Stimulated activated CD8-positive, alpha-beta memory T cell treated with anti-CD3 and anti-CD28 coated beads, Interleukin-2, amount 100 ng/mL, for 48 hours (primary cell): ENCODE results near the gene TEX11.
"Not testable (repeated sequence)": the region's sequence is repeated elsewhere in the genome, so short reads cannot be mapped to it uniquely, and the experiment has no call there.

Source experiments
- DNase-seq, 2 donors: peaks; one replicate each; pipeline ENCODE4 v3.0.0-alpha.2; 2020; ENCODE audit warnings: low read depth in 2 of 2

TEX11 gene

DNA sequence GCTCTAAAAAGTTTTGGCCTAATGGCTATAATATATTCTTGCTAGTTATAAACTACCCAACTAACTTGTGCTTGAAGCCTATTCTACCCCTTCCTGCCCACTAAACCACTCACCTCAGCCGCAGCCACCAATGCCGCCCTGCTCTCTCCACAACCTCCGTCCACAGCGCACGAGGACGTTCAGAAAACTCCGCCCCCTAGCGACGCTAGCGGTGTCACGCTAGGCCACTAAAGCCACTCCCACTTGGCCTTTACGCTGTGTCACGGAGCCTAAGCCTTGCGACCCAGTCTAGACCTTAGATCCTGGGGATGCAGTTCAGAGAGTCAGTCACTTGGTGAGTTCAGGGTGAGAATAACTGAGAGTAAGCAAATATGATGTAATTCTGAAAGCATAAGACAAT lies at the start of gene TEX11:
Gene TEX11 (minus strand): TSS at position 171 of the 400 bp plus-strand sequence. CDS start 922 bp downstream, outside the sequence.
- DNase-seq = no peak

- no peak for DNase-seq
Observed at GRCh38 chrX:70954871-70955270, 46.4 kb upstream of the TEX11 start.

GRCh38 chrX:70924294-70924911 lies 15.9 kb upstream of the TEX11 start:
- no peak for DNase-seq

GRCh38 chrX:70922774-70923473 lies 14.4 kb upstream of the TEX11 start:
- no peak for DNase-seq

DNA sequence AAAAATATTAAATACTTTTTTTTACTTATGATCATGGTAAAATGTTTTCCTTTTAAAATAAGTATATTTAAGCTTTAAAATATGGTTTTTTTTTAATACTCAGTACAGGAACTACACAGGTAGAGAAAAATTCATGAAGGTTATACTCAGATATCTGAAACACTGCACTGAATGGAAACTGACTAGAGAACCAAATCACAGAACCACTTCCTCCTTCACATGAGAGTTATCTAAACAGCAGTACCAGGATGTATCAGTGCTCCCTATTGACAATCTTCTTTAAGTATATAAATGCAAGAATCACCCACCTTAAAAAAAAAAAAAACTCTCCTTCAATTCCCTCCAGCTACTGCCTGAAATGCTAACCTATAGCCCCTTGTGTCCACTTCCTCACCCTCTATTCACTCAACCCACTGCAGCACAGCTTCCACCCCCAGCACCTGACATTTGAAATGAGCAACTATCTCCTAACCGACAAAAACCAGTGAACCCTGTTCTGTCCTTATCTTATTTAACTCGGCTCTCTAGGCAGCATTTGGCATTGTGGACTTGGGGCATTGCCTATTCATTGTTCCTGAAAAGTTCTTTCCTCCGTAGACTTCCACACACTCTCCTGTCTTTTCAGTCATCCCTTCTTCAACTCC lies 13.3 kb upstream of the TEX11 start:
- no peak for DNase-seq

DNA sequence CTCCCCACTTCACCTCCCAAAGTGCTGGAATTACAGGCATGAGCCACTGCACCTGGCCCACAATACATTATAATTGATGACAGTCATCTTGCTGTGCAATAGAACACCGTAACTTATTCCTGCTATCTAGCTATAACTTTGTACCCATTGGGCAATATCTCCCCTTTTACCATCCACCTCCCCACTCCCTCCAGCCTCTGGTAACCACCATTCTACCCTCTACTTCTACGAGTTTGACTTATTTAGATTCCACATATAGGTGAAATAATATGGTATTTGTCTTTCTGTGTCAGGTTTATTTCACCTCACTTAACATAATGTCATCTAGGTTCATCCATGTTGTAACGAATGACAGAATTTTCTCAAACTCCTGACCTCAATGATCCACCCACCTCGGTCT lies 8.2 kb upstream of the TEX11 start:
- DNase-seq = no peak

- DNase-seq = no peak
Observed at GRCh38 chrX:70907900-70908299, 611 bp downstream of the TEX11 start.

DNA sequence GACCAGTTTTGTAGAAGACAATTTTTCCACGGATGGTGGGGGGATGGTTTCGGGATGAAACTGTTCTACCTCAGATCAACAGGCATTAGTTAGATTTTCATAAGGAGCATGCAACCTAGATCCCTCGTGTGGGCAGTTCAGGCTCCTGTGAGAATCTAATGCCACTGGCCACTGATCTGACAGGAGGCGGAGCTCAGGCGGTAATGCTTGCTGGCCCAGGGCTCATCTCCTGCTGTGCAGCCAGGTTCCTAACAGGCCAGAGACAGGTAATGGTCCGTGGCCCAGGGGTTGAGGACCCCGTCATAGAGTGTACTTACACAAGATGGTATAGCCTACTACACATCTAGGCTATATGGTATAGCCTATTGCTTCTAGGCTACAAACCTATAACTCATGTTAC lies 7.0 kb downstream of the TEX11 start:
- DNase-seq = no peak

DNA sequence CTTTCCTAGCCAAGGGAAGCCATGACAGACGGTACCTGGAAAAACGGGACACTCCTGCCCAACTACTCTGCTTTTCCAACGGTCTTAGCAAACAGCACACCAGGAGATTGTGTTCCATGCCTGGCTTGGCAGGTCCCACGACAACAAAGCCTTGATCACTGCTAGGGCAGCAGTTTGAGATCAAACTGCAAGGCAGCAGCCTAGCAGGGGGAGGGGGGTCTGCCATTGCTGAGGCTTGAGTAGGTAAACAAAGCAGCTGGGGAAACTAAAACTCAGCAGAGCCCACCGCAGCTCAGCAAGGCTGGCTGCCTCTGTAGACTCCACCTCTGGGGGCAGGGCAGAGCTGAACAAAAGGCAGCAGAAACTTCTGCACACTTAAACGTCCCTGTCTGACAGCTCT lies 18.1 kb downstream of the TEX11 start:
- not testable (repeated sequence) for DNase-seq

GRCh38 chrX:70878902-70879301 lies 29.6 kb downstream of the TEX11 start:
- DNase-seq = no peak

DNA sequence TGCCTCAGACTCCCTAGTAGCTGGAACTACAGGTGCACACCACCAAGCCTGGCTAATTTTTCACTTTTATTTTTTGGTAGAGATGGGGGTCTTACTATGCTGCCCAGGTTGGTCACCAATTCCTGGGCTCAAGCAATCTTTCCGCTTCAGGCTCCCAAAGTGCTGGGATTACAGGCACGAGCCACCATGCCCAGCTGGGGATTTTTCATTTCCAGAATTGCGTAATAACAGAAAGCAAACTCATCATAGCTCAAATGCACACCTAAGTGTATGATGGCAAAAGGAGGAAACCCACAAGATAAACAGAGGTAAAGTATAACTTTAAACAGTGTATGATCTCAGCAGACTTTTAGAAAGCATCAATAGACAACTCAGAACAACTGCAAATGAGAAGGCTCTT lies 56.2 kb downstream of the TEX11 start:
- DNase-seq = no peak

GRCh38 chrX:70844081-70844480 lies 64.4 kb downstream of the TEX11 start:
- DNase-seq = not testable (repeated sequence)

DNA sequence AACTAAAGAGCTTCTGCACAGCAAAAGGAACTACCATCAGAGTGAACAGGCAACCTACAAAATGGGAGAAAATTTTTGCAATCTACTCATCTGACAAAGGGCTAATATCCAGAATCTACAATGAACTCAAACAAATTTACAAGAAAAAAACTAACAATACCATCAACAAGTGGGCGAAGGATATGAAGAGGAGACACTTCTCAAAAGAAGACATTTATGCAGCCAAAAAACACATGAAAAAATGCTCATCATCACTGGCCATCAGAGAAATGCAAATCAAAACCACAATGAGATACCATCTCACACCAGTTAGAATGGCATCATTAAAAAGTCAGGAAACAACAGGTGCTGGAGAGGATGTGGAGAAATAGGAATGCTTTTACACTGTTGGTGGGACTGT lies 64.9 kb downstream of the TEX11 start:
- DNase-seq = not testable (repeated sequence)

DNA sequence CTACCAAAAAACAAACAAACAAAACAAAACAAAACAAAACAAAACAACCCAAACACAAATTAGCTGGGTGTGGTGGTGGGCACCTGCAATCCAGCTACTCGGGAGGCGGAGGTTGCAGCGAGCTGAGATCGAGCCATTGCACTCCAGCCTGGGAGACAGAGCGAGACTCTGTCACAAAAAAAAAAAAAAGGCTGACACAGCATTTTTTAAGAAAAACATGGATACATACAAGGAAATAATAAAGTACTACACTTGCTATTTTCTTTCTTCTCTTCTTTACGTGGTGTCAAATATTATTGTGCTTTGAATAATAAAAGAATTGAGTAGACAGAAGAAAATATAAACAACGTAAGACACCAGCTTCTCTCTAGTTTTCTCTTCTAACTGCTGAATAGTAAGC lies 73.9 kb downstream of the TEX11 start:
- no peak for DNase-seq

GRCh38 chrX:70826715-70827114 lies 81.8 kb downstream of the TEX11 start:
- DNase-seq = no peak

- no peak for DNase-seq
Observed at GRCh38 chrX:70825366-70825765, 83.1 kb downstream of the TEX11 start.

DNA sequence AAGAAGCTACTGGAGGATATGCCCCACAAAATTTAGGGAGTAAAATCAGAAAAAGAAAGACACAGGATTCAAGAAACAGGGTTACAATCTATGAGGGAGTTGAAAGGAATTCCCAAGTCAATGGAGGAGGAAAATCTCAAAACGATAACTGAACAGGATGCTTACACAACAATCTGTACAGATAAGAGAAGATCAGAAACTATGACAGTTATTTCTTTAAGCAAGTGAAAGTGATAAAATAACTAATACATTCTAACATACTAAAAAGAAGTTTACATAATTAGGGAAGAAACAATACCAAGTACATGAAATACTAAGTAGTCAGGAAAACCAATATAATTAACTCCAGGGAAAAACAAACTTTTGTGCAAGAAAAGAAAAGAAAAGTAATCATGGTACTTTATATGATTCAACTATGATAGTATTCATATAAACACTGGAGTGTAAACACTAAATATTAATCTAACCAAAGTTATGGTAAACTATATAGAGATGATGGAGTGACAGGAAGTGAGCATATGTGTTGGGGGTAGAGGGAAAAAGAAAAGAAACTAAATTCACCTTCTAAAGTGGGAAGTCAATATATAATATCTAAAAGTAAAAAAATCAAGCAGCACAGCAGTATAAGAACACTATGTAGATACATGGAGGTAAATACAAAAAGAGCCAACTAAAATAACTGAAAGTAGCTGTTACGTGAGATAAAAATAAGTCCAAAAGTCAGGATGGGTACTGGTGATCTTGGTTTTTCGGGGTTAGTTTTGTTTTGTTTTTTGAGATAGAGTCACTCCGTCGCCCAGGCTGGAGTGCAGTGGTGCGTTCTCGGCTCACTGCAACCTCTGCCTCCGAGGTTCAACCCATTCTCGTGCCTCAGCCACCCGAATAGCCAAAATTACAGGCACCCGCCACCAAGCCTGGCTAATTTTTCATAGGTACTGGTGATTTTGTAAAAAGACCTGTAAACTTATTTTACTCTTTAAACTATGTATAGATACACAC lies 99.3 kb downstream of the TEX11 start:
- DNase-seq = no peak

- DNase-seq = no peak
Observed at GRCh38 chrX:70806081-70806480, 102.4 kb downstream of the TEX11 start.

DNA sequence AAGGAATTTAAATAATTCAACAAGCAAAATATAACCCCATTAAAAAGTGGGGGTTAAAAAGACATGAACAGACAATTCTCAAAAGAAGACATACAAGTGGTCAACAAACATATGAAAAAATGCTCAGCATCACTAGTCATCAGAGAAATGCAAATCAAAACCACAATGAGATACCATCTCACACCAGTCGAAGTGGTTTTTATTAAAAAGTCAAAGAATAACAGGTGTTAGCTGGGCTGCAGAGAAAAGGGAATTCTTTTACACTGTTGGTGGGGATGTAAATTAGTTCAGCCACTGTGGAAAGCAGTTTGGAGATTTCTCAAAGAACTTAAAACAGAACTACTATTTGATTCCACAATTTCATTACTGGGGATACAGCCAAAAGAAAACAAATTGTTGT lies 111.8 kb downstream of the TEX11 start:
- not testable (repeated sequence) for DNase-seq

GRCh38 chrX:70774223-70774622 lies 134.3 kb downstream of the TEX11 start:
- no peak for DNase-seq

DNA sequence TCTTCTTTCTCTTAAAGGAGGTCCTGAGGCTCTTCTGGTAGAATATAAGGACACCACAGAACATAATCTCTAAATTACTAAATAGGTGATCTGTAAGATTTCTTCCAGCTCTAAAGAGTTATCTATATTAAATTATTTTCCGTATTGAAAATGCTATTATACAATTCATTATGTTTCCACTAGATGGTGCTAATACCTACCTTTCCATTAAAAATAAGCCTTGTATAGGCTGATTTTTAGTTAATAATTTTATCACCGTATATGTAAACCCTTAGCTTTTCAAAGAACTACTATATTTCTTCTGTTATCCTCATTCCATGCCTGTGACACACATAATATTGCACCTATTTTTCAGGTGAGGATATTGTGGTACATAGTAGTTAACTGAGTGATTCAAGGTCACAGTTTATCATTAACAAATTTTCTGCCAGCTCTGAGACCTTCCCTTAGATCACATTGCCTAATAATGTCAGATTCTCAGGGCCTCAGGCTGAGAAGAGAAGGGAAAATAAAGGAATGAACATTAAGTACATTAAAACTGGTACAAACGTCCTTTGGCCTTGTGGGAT lies 138.8 kb downstream of the TEX11 start:
- no peak for DNase-seq

GRCh38 chrX:70762285-70762684 lies 146.2 kb downstream of the TEX11 start:
- no peak for DNase-seq
